ENCODE results near the gene C2CD2L.

C2CD2L gene

GRCh38 chr11:119115484-119116234 is 8.5 kb downstream of the C2CD2L start:
- DNase-seq (ENCODE audit: low read depth in 1 of 2, low spot score in 1 of 2), result peak in 1 of 2 experiments; percentile 77
- TF ChIP-seq SPI1 (IDR thresholded peaks at IDR 0.05; ENCODE audit: borderline replicate concordance, low read depth) (no peak), REST (IDR thresholded peaks at IDR 0.05; ENCODE audit: insufficient replicate concordance, low read depth) (no peak), GABPA (IDR thresholded peaks at IDR 0.05; ENCODE audit: low read depth) (no peak), CTCF (IDR thresholded peaks at IDR 0.05; ENCODE audit: insufficient read depth, low read length) (no peak), POLR2AphosphoS5 (IDR thresholded peaks at IDR 0.05; ENCODE audit: low read depth) (no peak)
- Histone ChIP-seq H3K4me3 (replicated peaks; ENCODE audit: insufficient read depth, low read length) (peak overlapping the region; percentile 1; the same call in 1 of the 2 replicates), H3K27me3 (ENCODE audit: insufficient read depth, poor library complexity, severe bottlenecking) (no peaks in the 10 kb centered on the region), H3K27ac (replicated peaks) (peak overlapping the region; percentile 73)

GRCh38 chr11:119116235-119116594 is 9.1 kb downstream of the C2CD2L start:
- no peak overlapping the region for H3K4me3 ChIP-seq (replicated peaks; ENCODE audit: insufficient read depth, low read length)
- no peaks in the 10 kb centered on the region for H3K27me3 ChIP-seq (ENCODE audit: insufficient read depth, poor library complexity, severe bottlenecking)
- no peak for DNase-seq (ENCODE audit: low read depth in 1 of 2, low spot score in 1 of 2)
- H3K27ac ChIP-seq (replicated peaks), result peak overlapping the region; percentile 73
- TF ChIP-seq GABPA (IDR thresholded peaks at IDR 0.05; ENCODE audit: low read depth) (no peak), REST (IDR thresholded peaks at IDR 0.05; ENCODE audit: insufficient replicate concordance, low read depth) (no peak), POLR2AphosphoS5 (IDR thresholded peaks at IDR 0.05; ENCODE audit: low read depth) (no peak), CTCF (IDR thresholded peaks at IDR 0.05; ENCODE audit: insufficient read depth, low read length) (no peak), SPI1 (IDR thresholded peaks at IDR 0.05; ENCODE audit: borderline replicate concordance, low read depth) (no peak)

- Histone ChIP-seq H3K27ac (replicated peaks) (no peak overlapping the region; the same call in 1 of the 2 replicates), H3K27me3 (ENCODE audit: insufficient read depth, poor library complexity, severe bottlenecking) (no peaks in the 10 kb centered on the region), H3K4me3 (replicated peaks; ENCODE audit: insufficient read depth, low read length) (no peak overlapping the region)
- no peak for DNase-seq (ENCODE audit: low read depth in 1 of 2, low spot score in 1 of 2)
- TF ChIP-seq POLR2AphosphoS5 (IDR thresholded peaks at IDR 0.05; ENCODE audit: low read depth) (no peak), REST (IDR thresholded peaks at IDR 0.05; ENCODE audit: insufficient replicate concordance, low read depth) (no peak), SPI1 (IDR thresholded peaks at IDR 0.05; ENCODE audit: borderline replicate concordance, low read depth) (no peak), GABPA (IDR thresholded peaks at IDR 0.05; ENCODE audit: low read depth) (no peak), CTCF (IDR thresholded peaks at IDR 0.05; ENCODE audit: insufficient read depth, low read length) (no peak)
Measured at GRCh38 chr11:119116601-119117000, 9.5 kb downstream of the C2CD2L start.

Data from HL-60 (cell line).